ENCODE measurements around the gene PRKCE.

The PRKCE gene

DNA sequence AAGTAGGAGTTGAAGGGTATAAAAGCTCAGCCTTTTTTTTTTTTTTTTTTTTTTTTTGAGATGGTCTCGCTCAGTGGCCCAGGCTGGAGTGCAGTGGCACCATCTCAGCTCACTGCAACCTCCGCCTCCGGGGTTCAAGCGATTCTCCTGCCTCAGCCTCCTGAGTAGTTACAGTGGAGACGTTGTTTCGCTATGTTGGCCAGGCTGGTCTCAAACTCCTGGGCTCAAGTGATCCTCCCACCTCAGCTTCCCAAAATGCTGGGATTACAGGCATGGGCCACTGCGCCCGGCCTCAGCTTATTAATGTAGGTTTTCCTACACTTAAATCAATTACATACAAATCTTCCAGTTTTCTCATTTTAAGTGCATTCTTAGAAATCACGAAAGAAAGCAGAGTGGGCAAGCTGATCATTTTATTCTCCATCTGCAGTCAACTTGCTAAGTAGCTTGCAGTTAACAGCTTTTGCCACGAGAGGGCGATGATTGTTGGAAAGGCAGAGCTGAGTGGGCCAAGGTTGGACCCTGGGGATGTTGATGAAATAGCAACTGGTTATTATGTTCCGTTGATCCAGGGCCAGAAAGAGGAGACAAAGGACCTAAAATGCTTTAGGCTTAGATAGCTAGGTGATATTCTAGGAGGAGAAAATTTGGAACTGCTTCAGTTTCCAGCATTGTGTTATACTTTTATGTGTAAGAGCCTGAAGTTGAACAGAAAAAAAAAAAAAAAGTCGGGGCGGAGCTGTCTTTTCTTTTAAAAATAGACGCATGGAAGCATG is 411.4 kb downstream of the PRKCE start:
- peak; percentile 37 to 44 for DNase-seq (ENCODE audit: extremely low read depth in 1 of 2, low read depth in 1 of 2)

DNA sequence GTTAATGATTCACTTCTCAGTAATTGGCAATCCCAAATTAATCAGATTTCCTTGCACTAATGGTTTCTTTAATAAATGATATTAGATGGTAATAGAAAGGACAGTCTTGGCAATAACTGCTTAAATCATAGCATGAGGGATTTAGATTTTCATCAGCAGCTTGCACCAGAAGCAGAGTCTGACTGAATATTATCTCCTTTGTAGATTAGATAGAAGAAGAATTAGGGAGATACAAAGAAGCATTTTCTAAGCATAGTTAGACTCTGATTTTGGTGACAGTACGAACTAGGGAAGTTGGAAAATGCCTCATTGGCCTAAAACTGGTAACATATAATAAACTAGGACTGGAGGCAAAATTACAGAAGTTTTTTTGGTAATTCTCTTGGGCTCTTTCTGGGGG is 412.9 kb downstream of the PRKCE start:
- DNase-seq (ENCODE audit: extremely low read depth in 1 of 2, low read depth in 1 of 2): no peak

GRCh38 chr2:46065152-46065551 is 413.7 kb downstream of the PRKCE start:
- no peak for DNase-seq (ENCODE audit: extremely low read depth in 1 of 2, low read depth in 1 of 2)

GRCh38 chr2:46066116-46066515 is 414.6 kb downstream of the PRKCE start:
- no peak for DNase-seq (ENCODE audit: extremely low read depth in 1 of 2, low read depth in 1 of 2)

DNA sequence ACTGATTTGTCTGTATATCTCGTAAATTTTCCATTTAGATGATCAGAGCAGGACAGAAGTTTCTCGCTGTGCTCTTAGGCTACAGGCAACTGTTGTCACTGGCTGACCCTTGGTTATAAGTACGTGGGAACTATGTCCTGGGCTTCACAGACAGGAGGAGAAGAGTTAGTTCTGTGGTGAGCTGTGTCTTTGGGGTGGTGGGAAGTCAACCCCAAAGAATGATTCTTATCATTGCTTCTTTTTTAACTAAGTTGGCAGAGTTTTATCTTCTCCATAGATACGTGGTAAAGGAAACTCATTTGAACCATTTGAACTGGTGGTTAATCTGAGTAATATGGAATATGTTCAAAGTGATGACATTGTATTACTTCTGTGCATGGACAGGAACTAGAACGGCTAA is 415.1 kb downstream of the PRKCE start:
- DNase-seq (ENCODE audit: extremely low read depth in 1 of 2, low read depth in 1 of 2): no peak

GRCh38 chr2:46067062-46067461 is 415.6 kb downstream of the PRKCE start:
- no peak for DNase-seq (ENCODE audit: extremely low read depth in 1 of 2, low read depth in 1 of 2)

DNA sequence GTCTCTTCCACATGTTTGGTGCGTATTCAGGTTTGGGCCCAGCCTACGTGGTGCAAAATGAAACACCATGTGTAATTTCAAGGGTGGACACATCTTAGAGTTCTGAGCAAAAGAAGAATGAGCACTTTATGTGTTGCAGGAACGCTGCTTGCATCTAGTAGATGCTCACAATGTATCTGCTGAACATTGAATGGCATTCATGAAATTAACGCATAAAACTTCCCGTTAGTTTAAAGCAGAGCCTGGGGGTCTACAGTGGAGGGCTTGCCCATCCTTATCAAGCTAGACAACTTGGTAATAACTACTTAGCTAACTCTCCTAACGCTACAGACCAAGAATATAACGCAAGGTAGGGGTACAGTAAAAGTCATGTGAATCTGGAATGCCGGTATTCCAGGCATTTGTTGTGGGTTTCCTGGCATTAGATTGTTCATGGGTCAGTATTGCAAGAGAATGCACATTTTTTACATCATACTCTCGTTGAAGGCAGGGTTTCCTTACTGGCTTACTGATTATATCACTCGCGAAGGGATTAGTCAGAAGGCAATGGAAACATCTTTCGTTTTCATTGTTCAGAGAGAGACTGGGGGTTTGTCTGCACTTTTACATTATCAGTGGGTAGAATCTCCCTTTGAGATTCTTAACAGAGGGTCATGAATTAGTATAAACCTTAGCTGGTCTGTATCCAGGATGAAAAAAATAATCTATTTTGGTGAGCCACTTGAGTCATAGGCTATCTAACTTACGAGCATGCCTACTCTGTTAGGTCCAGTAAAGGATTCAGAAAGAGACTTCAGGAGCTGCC is 416.2 kb downstream of the PRKCE start:
- no peak for DNase-seq (ENCODE audit: extremely low read depth in 1 of 2, low read depth in 1 of 2)

- DNase-seq (ENCODE audit: extremely low read depth in 1 of 2, low read depth in 1 of 2): no peak
Observed at GRCh38 chr2:46068636-46069035, 417.2 kb downstream of the PRKCE start.

- no peak for DNase-seq (ENCODE audit: extremely low read depth in 1 of 2, low read depth in 1 of 2)
Observed at GRCh38 chr2:46071074-46071473, 419.6 kb downstream of the PRKCE start.

DNA sequence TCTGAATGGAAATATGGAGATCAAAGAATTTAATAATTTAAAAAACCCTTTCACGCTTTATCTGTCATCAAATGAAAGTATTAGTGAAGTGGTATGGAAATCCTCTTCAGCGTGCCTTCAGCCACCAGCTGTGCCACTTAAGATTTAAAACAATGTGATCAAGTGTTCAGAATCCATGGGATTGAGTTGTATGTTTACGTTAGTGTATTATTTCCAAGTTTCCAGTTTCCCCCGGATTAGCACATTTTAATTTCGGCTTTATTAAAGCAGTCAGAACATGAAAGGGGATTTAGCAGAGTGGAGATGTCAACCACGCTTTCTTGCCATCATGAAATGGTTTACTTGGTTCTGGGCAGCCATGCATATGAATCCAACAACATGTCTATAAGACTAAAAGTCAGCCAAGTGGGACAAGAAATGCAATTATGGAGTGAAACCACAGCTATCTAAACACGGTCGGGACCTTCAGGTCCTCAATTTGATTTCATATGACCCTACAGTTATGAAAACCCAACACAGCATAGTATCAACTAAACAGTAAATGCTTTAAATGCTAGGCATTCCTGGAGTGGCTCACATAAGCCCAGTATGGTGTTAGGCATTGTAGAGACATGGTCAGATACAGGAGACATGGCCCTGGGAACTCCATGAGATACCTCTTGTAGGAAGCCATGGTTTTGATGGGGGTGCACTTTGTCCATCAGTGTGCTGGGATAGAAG is 420.8 kb downstream of the PRKCE start:
- DNase-seq (ENCODE audit: extremely low read depth in 1 of 2, low read depth in 1 of 2): no peak

GRCh38 chr2:46073540-46074046 is 422.1 kb downstream of the PRKCE start:
- DNase-seq (ENCODE audit: extremely low read depth in 1 of 2, low read depth in 1 of 2): no peak

GRCh38 chr2:46074501-46074900 is 423.0 kb downstream of the PRKCE start:
- DNase-seq (ENCODE audit: extremely low read depth in 1 of 2, low read depth in 1 of 2): no peak

DNA sequence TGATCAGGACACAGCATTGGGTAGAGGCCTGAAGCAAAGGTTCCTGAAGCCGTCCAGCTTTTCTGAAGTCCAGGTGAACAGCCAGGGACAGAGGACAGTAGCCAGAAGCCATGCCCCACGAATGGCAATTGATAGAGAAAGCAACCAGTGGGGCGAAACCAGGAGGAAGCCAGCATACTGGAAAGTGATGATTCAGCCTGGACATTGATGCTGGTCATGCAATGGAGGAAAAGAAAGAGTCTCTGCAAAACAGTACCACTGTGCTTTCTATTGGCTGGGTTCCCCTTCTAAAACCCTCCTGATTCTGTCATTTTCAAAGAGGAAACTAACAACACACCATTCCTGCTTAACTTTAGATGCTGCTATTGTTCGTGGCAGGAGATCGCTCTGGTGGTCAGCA is 424.4 kb downstream of the PRKCE start:
- DNase-seq (ENCODE audit: extremely low read depth in 1 of 2, low read depth in 1 of 2): no peak

GRCh38 chr2:46076251-46076650 is 424.8 kb downstream of the PRKCE start:
- DNase-seq (ENCODE audit: extremely low read depth in 1 of 2, low read depth in 1 of 2): no peak

DNA sequence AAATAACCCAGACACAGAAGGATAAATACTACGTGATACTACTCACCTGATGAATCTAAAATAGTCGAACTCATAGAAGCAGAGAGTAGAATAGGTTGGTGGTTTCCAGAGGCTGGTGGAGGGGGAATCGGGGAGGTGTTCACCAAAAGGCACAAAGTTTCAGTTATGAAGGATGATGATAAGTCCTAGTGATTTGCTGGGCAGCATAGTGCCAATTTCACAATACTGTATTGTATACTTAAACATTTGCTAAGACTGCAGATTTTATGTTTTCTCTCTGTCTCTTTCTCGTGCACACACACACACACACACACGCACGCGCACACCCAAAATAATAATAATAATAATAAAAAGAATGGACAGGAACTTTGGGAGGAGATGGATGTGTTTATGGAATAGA is 425.4 kb downstream of the PRKCE start:
- no peak for DNase-seq (ENCODE audit: extremely low read depth in 1 of 2, low read depth in 1 of 2)

DNA sequence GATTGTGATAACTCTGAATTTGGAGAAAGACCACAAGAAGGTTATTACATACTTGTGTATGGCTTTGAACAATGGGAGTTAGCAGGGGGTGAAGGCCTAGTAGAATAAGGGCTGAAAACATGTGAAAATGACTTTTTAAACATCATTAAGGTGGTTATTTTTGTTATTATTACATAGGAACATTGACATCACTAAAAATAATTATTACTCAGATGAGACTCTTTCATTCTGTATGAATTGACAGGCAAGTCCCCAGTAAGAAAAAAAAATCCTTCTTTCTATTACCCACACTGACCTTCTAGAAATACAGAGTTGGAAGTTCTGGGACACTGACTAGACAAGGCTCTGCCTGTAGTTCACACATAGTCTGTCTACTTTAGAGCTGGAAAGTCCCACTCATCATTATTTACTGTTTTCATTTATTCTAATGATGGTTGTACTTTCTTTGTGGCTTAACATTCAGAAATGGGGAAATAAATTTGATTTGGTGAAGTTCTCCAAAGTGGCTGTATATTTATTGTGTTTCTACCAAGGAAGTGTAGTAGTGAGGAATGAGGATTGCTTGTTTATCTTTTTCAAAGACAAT is 426.1 kb downstream of the PRKCE start:
- no peak for DNase-seq (ENCODE audit: extremely low read depth in 1 of 2, low read depth in 1 of 2)

GRCh38 chr2:46079985-46080560 is 428.6 kb downstream of the PRKCE start:
- no peak for DNase-seq (ENCODE audit: extremely low read depth in 1 of 2, low read depth in 1 of 2)

- DNase-seq (ENCODE audit: extremely low read depth in 1 of 2, low read depth in 1 of 2): no peak
Observed at GRCh38 chr2:46082531-46083485, 431.3 kb downstream of the PRKCE start.

- DNase-seq (ENCODE audit: extremely low read depth in 1 of 2, low read depth in 1 of 2): no peak
Observed at GRCh38 chr2:46086578-46087070, 435.1 kb downstream of the PRKCE start.
